ENCODE measurements around the gene FMR1. TPM values are rescaled to one million over a fixed set of nuclear protein-coding genes. Genes with fewer than 3 reads are reported as not detected.
A peak's percentile ranks its signal among the peaks of the same experiment; 100 is the strongest.

Gene FMR1
- 73.7 TPM for total RNA-seq (ENCODE audit: insufficient read depth, low replicate concordance)

- DNase-seq (ENCODE audit: low spot score): peak; percentile 95
These were observed at the start of gene FMR1 for GRCh38 chrX:147911192-147912022. TSS of gene FMR1 (plus strand) at chrX:147911919. CDS start at chrX:147912180, 261 bp downstream.

DNA sequence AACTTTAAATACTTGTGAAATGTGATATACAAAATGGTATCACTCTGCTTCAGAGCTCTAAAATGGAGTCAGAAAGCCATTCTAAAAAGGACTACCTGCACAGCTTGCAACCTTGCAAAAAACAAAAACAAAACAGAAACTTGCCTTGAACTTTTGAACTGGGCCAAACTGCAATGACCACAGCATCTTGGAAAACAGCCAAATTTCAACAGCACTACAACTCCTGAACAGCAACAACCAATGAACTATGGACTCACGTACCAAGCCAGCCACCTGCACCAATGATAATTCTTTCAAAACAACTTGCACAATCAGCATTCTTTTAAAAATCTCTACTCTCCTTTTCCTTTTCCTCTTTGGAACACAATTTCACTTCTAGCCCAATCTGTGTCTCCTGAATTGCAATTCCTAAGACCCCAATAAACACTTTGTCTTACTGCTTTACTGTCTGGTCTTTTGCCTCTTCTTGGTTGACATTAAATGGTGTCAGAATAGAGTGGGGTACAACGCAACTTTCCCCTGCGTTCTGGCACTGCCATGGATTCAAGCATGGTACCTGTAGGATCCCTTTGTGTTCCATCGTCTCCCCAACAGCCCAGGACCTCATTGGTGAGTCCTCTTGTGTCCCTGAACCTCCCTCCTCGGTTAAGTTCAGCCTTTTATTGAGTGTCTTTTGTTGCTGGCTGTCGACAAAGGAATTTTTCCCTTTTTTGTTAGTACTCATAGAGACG is 35.7 kb upstream of the FMR1 start:
- DNase-seq (ENCODE audit: low spot score): no peak

DNA sequence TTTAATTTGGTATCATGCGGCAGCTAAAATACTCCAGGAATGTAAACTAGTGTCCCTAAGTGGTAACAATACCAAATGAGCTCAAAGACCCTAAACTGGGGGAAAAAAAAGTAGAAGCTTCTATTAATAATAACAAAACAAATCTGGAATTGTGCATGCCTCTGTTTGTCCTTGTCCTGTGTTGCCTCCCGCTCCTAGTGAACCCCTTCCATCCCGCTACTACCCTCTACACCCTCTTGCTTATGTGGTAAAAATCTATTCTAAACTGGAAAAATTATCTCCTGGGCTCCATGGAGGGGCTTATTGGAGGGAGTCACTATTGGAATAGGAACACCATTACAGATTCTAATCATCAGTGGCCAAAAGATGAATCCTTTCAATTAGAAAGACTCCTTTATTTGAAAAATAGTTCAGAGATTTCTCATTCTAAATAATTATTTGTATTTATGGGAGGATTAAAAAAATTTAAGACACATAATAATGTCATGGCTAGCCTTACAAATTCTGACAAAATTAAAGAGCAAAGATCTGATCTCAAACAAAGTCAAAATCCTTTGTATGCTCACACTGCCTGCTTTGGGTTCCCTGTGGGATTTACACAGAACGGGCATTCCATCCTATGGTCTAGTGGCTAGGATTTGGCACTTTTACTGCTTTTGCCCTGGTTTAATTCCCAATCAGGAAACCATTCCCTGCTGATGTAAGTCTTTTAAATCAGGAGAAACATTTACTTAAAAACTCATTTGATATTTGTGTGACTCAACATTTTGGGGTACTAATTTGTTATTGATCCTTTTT is 34.7 kb upstream of the FMR1 start:
- no peak for DNase-seq (ENCODE audit: low spot score)

GRCh38 chrX:147877726-147878125 is 34.0 kb upstream of the FMR1 start:
- no peak for DNase-seq (ENCODE audit: low spot score)

- DNase-seq (ENCODE audit: low spot score): peak; percentile 13
These were observed 26.8 kb upstream of the FMR1 start for GRCh38 chrX:147884958-147885357.

- DNase-seq (ENCODE audit: low spot score): no peak
These were observed 21.0 kb upstream of the FMR1 start for GRCh38 chrX:147890756-147891155.

DNA sequence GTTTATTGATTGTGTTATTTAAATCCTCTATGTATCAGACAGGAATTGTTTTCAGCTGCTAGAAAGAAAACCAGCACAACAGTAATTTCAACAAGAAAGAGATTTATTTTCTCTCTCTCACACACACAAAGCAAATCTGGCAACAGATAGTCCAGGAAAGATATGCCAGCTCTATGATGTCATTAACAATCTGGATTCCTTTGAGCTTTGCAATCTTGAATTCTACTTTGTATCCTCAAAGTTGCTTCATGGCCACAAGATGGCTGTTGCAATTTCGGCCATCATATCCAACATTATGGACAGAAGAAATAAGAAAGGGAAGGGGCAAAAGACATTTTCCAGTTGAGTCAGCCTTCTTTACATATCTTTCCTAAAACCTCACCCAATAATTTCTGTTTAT is 19.8 kb upstream of the FMR1 start:
- no peak for DNase-seq (ENCODE audit: low spot score)

GRCh38 chrX:147893741-147894140 is 18.0 kb upstream of the FMR1 start:
- DNase-seq (ENCODE audit: low spot score): no peak

DNA sequence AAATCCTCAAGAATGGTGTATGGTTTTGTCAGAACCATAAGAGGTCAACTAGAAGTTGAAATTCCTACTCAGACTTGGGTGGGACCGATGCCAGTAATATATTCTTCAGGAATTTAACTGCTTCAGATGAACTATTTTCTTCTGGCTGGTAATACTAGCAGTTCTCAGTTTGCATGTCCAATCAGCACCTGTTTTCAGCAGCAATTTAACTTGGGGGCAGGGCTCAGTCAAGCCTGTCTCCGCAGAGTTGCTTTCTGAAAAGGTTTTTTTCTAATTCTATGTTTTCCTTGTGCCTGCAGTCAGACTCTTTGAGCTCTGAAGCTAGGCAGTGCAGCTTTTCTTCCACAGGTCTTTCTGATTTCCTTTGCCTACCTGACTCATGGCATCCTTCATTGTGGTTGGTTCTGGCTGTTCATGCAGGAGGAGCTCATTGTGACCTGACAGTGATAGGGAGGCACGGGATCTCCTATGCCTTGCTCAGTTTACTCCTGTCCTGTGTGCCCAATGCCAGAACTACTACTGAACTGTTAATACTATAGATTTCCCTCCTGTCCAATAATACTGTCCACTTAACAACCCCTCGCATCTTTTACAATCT is 17.3 kb upstream of the FMR1 start:
- peak; percentile 76 for DNase-seq (ENCODE audit: low spot score)

GRCh38 chrX:147897117-147897516 is 14.6 kb upstream of the FMR1 start:
- DNase-seq (ENCODE audit: low spot score): no peak

GRCh38 chrX:147898951-147899350 is 12.8 kb upstream of the FMR1 start:
- DNase-seq (ENCODE audit: low spot score): no peak

DNA sequence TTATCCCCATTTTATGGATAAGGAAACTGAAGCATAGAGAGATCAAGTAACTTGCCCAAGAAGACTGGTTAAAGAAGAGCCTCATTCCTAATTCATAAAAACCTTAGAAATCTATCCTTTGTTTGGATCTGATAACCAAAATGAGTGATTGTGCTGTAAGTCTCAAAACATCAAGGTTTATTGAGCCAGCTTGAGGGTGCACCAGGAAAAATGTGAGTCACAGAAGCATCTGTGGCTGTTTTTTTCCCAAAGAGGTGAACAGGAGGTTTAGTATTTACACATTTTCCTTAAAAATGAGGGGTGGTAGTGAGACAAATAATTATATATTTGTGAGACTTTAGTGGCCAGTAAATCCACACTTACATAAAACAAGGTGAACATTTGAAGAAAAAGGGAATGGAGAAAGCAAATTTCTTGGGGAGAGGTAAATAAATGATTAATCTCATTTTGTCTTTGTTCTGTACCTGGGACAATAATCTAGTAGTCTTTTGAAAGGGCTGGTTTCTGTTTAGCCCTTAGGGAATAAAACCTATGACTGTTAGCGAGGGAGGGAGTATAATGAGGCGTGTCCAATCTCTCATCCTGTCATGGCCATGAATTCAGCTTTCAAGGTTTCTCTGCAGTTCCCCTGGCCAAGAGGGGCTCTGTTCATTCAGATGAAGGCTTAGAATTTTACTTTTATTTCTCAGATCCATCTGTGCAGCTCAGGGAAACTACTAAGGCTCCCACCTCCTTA is 12.2 kb upstream of the FMR1 start:
- no peak for DNase-seq (ENCODE audit: low spot score)

GRCh38 chrX:147900349-147900748 is 11.4 kb upstream of the FMR1 start:
- no peak for DNase-seq (ENCODE audit: low spot score)

DNA sequence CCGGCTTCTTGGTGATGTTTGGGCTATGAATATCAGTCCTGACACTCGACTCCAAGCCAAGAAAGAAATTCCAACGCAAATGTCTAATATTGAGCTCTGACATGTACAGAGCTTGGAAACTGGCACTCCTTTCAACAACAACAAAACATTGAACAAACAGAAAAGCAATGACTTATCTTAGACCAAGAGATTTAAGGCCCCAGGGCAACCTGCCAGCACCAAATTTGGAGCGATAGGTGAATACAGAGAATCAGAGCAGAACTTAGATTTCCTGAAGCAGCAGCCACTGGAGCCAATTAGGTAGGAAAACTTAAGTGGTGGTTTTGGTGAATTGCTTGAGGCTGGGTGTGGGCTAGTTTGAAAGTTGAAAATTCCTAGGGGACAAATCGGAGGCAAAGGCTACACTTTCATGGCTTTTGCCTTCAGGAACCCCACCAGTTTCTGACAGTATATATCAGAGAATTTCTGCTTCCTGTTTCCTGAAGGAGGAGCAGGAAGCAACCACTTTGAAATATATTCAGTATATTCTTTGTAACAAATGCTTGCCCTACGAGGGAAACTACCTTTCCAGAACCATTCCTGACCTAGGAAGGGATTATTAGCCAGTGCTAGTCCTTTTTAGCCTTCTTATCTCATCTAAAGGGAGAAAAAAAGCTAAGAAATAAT is 10.1 kb upstream of the FMR1 start:
- DNase-seq (ENCODE audit: low spot score): no peak

DNA sequence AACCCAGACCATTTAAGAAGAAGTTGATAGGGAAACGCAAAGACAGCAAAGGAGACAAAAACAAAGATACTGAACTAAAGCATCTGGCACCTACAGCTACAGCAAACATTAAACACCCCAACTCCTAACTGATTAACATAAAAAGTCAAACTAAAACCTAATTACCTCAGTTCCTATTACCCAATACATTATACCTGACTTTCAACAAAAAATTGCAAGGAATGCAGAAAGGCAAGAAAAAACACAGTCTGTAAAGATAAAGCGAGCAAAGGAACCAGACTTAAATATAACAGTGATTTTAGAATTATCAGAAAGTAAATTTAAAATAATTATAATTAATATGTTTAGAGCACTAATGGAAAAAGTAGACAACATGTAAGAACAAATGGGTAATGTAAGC is 9.4 kb upstream of the FMR1 start:
- no peak for DNase-seq (ENCODE audit: low spot score)

DNA sequence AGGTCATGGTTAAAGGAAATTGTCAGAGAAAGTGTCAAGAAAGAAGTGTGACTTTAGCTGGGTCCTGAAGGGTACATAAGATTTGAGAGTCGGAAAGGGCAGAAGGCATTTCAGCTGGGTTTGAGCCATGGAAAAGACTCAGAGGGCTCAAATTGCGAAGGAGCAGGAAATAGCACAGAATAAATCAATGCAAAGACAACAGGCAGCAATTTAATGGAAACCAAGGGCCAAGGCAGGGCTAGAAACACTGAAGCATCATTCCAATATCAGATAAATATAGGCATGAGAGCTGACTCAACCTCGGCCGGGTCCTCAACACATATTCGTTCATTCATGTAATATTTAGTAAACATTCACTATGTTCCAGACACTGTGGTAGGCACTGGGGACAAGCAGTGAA is 3.6 kb upstream of the FMR1 start:
- no peak for DNase-seq (ENCODE audit: low spot score)

GRCh38 chrX:147910607-147911006 is 1.1 kb upstream of the FMR1 start:
- no peak for DNase-seq (ENCODE audit: low spot score)

GRCh38 chrX:147912093-147912801 is 528 bp downstream of the FMR1 start:
- DNase-seq (ENCODE audit: low spot score): peak; percentile 50

DNA sequence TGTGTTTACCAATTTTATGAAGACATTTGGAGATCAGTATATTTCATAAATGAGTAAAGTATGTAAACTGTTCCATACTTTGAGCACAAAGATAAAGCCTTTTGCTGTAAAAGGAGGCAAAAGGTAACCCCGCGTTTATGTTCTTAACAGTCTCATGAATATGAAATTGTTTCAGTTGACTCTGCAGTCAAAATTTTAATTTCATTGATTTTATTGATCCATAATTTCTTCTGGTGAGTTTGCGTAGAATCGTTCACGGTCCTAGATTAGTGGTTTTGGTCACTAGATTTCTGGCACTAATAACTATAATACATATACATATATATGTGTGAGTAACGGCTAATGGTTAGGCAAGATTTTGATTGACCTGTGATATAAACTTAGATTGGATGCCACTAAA is 1.9 kb downstream of the FMR1 start:
- DNase-seq (ENCODE audit: low spot score): no peak

GRCh38 chrX:147914591-147914990 is 2.9 kb downstream of the FMR1 start:
- no peak for DNase-seq (ENCODE audit: low spot score)
